HCT116 (cell line): Measurements from ENCODE around the gene ASCL1.

Source experiments
- CTCF ChIP-seq, 3 experiments: fragments of 200-600 bp in 1 of 3; sonication (generic) in 1 of 3; IDR thresholded peaks in 2 of 3; conservative IDR thresholded peaks in 1 of 3; 2 replicates each; pipeline ENCODE4 v1.5.1; 2012 to 2017; ENCODE audit warnings: low read depth in 2 of 3, low read length in 2 of 3, antibody characterized with exemption in 1 of 3, borderline replicate concordance in 1 of 3, control low read depth in 1 of 3, mild to moderate bottlenecking in 1 of 3, mixed read lengths in 1 of 3, mixed run types in 1 of 3, moderate library complexity in 1 of 3; ENCODE audit not compliant: insufficient read depth in 1 of 3
- EGR1 ChIP-seq: IDR thresholded peaks from 2 replicates; pipeline ENCODE4 v1.6.1; 2012; ENCODE audit warnings: low read depth
- SP1 ChIP-seq: IDR thresholded peaks from 2 replicates; pipeline ENCODE4 v1.6.1; 2012; ENCODE audit warnings: low read depth

- no peak for TF ChIP-seq EGR1
- no peak for TF ChIP-seq CTCF (IDR thresholded peaks at IDR 0.05 in 2 of 3, conservative IDR thresholded peaks at IDR 0.05 in 1 of 3; ENCODE audit: borderline replicate concordance in 1 of 3, insufficient read depth in 1 of 3, low read depth in 2 of 3, low read length in 2 of 3)
- no peak for TF ChIP-seq SP1
These were observed 4.0 kb downstream of the ASCL1 start for GRCh38 chr12:102961466-102961855.
